Renal pelvis (tissue), 12 donors: ENCODE data around the gene ERLEC1. TPM values are rescaled to one million over a fixed set of nuclear protein-coding genes. Genes with fewer than 3 reads are reported as not detected.
"Not testable (repeated sequence)": the region's sequence is repeated elsewhere in the genome, so short reads cannot be mapped to it uniquely, and the experiment has no call there.

ENCODE experiments used
- DNase-seq: peaks from one replicate; pipeline ENCODE4 v3.0.0-alpha.2; 2013
- long read RNA-seq, 16 experiments: transcript quantifications; one replicate each; lab custom pipeline, GENCODE V29; 2026
- polyA plus RNA-seq, 3 donors: library from polyadenylated mRNA; unstranded; fragments of 120-200 nt; gene quantifications; one replicate each; pipeline ENCODE4 v1.2.1, GENCODE V29; 2013; ENCODE audit not compliant: insufficient read length in 3 of 3

The ERLEC1 gene, protein sequence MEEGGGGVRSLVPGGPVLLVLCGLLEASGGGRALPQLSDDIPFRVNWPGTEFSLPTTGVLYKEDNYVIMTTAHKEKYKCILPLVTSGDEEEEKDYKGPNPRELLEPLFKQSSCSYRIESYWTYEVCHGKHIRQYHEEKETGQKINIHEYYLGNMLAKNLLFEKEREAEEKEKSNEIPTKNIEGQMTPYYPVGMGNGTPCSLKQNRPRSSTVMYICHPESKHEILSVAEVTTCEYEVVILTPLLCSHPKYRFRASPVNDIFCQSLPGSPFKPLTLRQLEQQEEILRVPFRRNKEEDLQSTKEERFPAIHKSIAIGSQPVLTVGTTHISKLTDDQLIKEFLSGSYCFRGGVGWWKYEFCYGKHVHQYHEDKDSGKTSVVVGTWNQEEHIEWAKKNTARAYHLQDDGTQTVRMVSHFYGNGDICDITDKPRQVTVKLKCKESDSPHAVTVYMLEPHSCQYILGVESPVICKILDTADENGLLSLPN
- polyA plus RNA-seq: 10 to 100 TPM; 62.7 to 66.3 (median 65.4) TPM
- long read RNA-seq, donor 1, transcript ERLEC1-202 (13 exons, 2,271 nt): minor isoform, 8 of 27 reads
- long read RNA-seq, donor 1, transcript ERLEC1-201 (14 exons, 2,433 nt): major isoform, 14 of 27 reads
- long read RNA-seq, donor 1, partial matches to known transcripts: 5 of 27 reads
- long read RNA-seq, donor 1, other reads (novel, unspliced or antisense): 0 of 27 reads
- long read RNA-seq, donor 2, transcript ERLEC1-201 (14 exons, 2,433 nt): major isoform, 16 of 34 reads
- long read RNA-seq, donor 2, transcript ERLEC1-202 (13 exons, 2,271 nt): minor isoform, 5 of 34 reads
- long read RNA-seq, donor 2, partial matches to known transcripts: 11 of 34 reads
- long read RNA-seq, donor 2, other reads (novel, unspliced or antisense): 0 of 34 reads
- long read RNA-seq, donor 3, transcript ERLEC1-202 (13 exons, 2,271 nt): major isoform, 7 of 17 reads
- long read RNA-seq, donor 3, transcript ERLEC1-201 (14 exons, 2,433 nt): minor isoform, 5 of 17 reads
- long read RNA-seq, donor 3, partial matches to known transcripts: 5 of 17 reads
- long read RNA-seq, donor 3, other reads (novel, unspliced or antisense): 0 of 17 reads
- long read RNA-seq, donor 4, transcript ERLEC1-202 (13 exons, 2,271 nt): minor isoform, 5 of 24 reads
- long read RNA-seq, donor 4, transcript ERLEC1-201 (14 exons, 2,433 nt): major isoform, 13 of 24 reads
- long read RNA-seq, donor 4, partial matches to known transcripts: 6 of 24 reads
- long read RNA-seq, donor 4, other reads (novel, unspliced or antisense): 0 of 24 reads
- long read RNA-seq, donor 5, transcript ERLEC1-201 (14 exons, 2,433 nt): major isoform, 10 of 20 reads
- long read RNA-seq, donor 5, partial matches to known transcripts: 10 of 20 reads
- long read RNA-seq, donor 5, other reads (novel, unspliced or antisense): 0 of 20 reads
- long read RNA-seq, donor 6, transcript ERLEC1-202 (13 exons, 2,271 nt): minor isoform, 6 of 43 reads
- long read RNA-seq, donor 6, transcript ERLEC1-201 (14 exons, 2,433 nt): major isoform, 10 of 43 reads
- long read RNA-seq, donor 6, partial matches to known transcripts: 27 of 43 reads
- long read RNA-seq, donor 6, other reads (novel, unspliced or antisense): 0 of 43 reads
- long read RNA-seq, donor 7, transcript ERLEC1-201 (14 exons, 2,433 nt): major isoform, 16 of 51 reads
- long read RNA-seq, donor 7, partial matches to known transcripts: 32 of 51 reads
- long read RNA-seq, donor 7, other reads (novel, unspliced or antisense): 0 of 51 reads
- long read RNA-seq, donor 8, transcript ERLEC1-201 (14 exons, 2,433 nt): major isoform, 12 of 28 reads
- long read RNA-seq, donor 8, partial matches to known transcripts: 14 of 28 reads
- long read RNA-seq, donor 8, other reads (novel, unspliced or antisense): 0 of 28 reads
- long read RNA-seq, donor 9, transcript ERLEC1-201 (14 exons, 2,433 nt): major isoform, 15 of 45 reads
- long read RNA-seq, donor 9, partial matches to known transcripts: 27 of 45 reads
- long read RNA-seq, donor 9, other reads (novel, unspliced or antisense): 0 of 45 reads
- long read RNA-seq, donor 10, transcript ERLEC1-201 (14 exons, 2,433 nt): major isoform, 12 of 22 reads
- long read RNA-seq, donor 10, partial matches to known transcripts: 7 of 22 reads
- long read RNA-seq, donor 10, other reads (novel, unspliced or antisense): 0 of 22 reads
- long read RNA-seq, donor 11, transcript ERLEC1-201 (14 exons, 2,433 nt): major isoform, 13 of 28 reads
- long read RNA-seq, donor 11, partial matches to known transcripts: 12 of 28 reads
- long read RNA-seq, donor 11, other reads (novel, unspliced or antisense): 0 of 28 reads
- long read RNA-seq, donor 12, transcript ERLEC1-202 (13 exons, 2,271 nt): minor isoform, 5 of 74 reads
- long read RNA-seq, donor 12, transcript ERLEC1-201 (14 exons, 2,433 nt): major isoform, 14 of 74 reads
- long read RNA-seq, donor 12, partial matches to known transcripts: 55 of 74 reads
- long read RNA-seq, donor 12, other reads (novel, unspliced or antisense): 0 of 74 reads
- long read RNA-seq, donor 13, transcript ERLEC1-201 (14 exons, 2,433 nt): major isoform, 9 of 15 reads
- long read RNA-seq, donor 13, partial matches to known transcripts: 5 of 15 reads
- long read RNA-seq, donor 13, other reads (novel, unspliced or antisense): 0 of 15 reads
- long read RNA-seq, donor 14: 0 reads
- long read RNA-seq, donor 15, transcript ERLEC1-201 (14 exons, 2,433 nt): major isoform, 25 of 35 reads
- long read RNA-seq, donor 15, transcript ERLEC1-202 (13 exons, 2,271 nt): minor isoform, 5 of 35 reads
- long read RNA-seq, donor 15, partial matches to known transcripts: 5 of 35 reads
- long read RNA-seq, donor 15, other reads (novel, unspliced or antisense): 0 of 35 reads
- long read RNA-seq, donor 16, transcript ERLEC1-201 (14 exons, 2,433 nt): major isoform, 13 of 51 reads
- long read RNA-seq, donor 16, partial matches to known transcripts: 33 of 51 reads
- long read RNA-seq, donor 16, other reads (novel, unspliced or antisense): 0 of 51 reads

GRCh38 chr2:53786705-53787613 is at the start of gene ERLEC1, which contains the start of gene ASB3:
TSS of gene ERLEC1 (plus strand) at chr2:53787044. CDS start at chr2:53787211, 167 bp downstream.
TSS of gene ASB3 (minus strand) at chr2:53786953. CDS start at chr2:53765572, 21,381 bp downstream.
- DNase-seq: peak; percentile 94

- no peak for DNase-seq
These were observed 49.8 kb upstream of the ERLEC1 start for GRCh38 chr2:53737091-53737490.

DNA sequence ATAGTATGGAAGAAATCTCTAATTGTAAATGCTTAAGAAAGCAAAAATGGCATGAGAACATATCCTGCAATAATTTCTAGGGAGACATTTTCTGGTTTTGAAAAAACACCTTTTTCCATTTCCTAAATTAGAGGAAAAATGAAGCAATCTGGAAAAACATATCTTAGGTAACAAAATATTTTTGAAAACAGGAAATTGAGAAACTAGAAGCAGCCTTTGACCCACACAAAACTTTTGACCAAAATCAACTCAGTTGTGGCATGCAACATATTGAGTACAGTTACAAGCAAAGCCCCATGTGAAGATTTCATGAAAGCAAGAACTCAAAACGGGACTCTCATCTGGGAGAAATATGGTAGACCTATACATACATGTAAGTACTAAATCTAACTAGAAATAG is 47.8 kb upstream of the ERLEC1 start:
- no peak for DNase-seq

GRCh38 chr2:53740170-53740569 is 46.7 kb upstream of the ERLEC1 start:
- DNase-seq: peak; percentile 23

DNA sequence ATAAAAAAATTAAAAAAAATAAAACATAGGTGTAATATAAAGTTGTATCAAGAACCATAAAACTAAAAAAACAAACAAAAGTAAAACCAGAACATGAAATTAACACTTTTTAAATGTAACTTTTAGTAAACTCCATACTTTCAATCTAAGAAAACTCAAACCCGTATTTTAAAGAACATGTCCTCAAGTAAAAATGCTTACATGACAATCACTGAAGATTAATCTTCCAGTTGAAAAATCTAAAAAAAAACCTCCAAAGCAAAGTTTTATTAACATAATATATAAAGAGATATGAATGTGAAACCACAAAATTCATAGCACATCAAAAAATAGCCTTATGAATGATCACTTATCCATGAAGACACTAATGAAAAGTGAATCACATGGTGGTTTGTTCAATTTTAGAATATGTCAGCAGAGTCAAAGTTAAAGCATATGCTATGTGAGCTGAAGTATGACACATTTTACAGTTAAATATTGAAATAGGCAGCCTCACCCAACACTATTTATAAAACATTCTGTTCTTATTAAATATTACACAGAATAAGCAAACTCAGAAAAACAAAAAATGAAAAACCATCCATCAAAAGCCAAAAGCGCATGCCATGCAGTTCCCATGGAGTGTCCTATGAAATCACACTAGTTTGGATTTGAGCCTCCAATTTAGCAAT is 42.3 kb upstream of the ERLEC1 start:
- no peak for DNase-seq

- DNase-seq: no peak
These were observed 36.6 kb upstream of the ERLEC1 start for GRCh38 chr2:53750041-53750768.

GRCh38 chr2:53751728-53752127 is 35.1 kb upstream of the ERLEC1 start:
- DNase-seq: no peak

GRCh38 chr2:53752385-53752784 is 34.5 kb upstream of the ERLEC1 start:
- DNase-seq: no peak

GRCh38 chr2:53753041-53753440 is 33.8 kb upstream of the ERLEC1 start:
- no peak for DNase-seq

GRCh38 chr2:53755121-53755520 is 31.7 kb upstream of the ERLEC1 start:
- DNase-seq: no peak

DNA sequence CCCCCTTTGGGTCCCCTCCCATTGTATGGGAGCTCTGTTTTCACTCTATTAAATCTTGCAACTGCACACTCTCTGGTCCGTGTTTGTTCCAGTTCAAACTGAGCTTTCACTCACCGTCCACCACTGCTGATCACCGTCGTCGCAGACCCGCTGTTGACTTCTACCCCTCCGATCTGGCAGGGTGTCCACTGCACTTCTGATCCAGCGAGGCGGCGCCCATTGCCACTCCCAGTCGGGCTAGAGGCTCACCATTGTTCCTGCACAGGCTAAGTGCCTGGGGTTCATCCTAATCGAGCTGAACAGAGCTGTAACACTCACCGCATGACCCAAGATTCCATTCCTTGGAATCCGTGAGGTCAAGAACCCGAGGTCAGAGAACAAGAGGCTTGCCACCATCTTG is 30.2 kb upstream of the ERLEC1 start:
- DNase-seq: no peak

- DNase-seq: not testable (repeated sequence)
These were observed 29.6 kb upstream of the ERLEC1 start for GRCh38 chr2:53757206-53757605.

DNA sequence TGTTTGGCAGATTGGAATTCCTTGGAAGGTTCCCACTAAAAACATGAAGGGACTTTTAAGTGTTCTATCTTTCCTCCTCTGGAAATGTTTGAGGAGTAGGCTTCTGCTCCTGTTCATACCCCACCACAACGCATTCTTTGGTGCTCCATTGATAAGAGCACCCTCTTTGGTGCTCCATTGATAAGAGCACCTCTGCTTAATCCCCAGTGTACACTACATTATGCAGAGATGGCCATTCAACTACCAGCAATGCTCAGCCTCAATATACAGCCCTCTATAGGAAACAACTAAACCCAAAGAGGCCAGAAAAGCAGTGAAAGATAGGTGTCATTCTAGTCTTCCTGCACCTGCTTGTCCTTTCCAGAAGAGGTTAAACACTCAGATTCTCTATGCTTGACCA is 21.1 kb upstream of the ERLEC1 start:
- DNase-seq: no peak

DNA sequence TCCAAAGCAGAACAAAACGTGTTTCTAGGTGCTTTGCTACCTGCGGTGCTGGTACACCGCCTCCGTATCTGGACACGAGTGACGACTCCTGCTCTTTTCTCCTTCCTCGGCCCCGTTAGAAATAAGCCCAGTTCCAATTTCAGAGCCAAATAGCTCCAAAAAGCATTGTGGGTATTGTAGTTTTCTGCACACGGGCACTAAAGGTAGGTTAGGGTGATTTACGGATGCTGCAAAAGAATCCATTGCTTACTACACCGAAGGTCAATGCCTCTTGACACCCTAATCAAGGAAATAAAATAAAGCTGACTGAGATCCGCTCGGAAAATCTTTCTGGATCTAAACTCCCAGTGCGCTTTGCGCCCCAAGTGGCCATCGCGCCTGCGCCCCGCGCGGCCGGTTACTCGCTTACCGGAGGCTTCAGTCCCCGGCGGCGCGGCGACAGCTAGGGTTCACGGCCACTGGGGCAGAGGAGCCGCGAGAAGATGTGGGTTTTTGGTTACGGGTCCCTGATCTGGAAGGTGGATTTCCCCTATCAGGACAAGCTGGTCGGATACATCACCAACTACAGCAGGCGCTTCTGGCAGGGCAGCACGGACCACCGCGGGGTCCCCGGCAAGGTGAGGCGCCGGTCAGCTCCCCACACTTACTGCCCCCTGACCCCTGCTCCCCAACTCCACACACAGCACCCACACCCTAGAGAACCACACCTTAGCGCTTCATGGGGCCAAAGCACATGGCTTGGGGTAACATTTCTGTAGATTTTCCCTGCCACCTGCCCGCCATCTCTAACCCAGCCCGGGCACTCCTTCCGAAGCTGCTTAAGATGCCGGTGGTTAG is 19.2 kb upstream of the ERLEC1 start, which contains the start of gene CHAC2:
Gene CHAC2 (plus strand): TSS at position 400 of the 837 bp plus-strand sequence. CDS start 83 bp downstream, at position 483.
- DNase-seq: peak; percentile 88

- DNase-seq: no peak
These were observed 18.7 kb upstream of the ERLEC1 start for GRCh38 chr2:53768242-53768542.
